Measurements from ENCODE around the gene NCKAP5.
A peak's percentile ranks its signal among the peaks of the same experiment; 100 is the strongest.

Gene NCKAP5

GRCh38 chr2:133574620-133575019, 6.4 kb upstream of the NCKAP5 start:
- FAIRE-seq (no peak), DNase-seq (ENCODE audit: low spot score) (no peak)

- FAIRE-seq, result no peak
These were observed 5.9 kb upstream of the NCKAP5 start for GRCh38 chr2:133574186-133574585.

GRCh38 chr2:133573491-133574162, 5.4 kb upstream of the NCKAP5 start:
- FAIRE-seq (no peak), DNase-seq (ENCODE audit: low spot score) (no peak)

More at GRCh38 chr2:133574186-133574585, 5.9 kb upstream of the NCKAP5 start:
- no peak for DNase-seq (ENCODE audit: low spot score)

GRCh38 chr2:133571249-133571648, 3.0 kb upstream of the NCKAP5 start:
- no peak for DNase-seq (ENCODE audit: low spot score)
- no peak for FAIRE-seq

- DNase-seq (ENCODE audit: low spot score) (no peak), FAIRE-seq (no peak)
These were observed 2.3 kb upstream of the NCKAP5 start for GRCh38 chr2:133570542-133570941.

GRCh38 chr2:133569286-133569830, 1.1 kb upstream of the NCKAP5 start:
- FAIRE-seq (no peak), DNase-seq (ENCODE audit: low spot score) (no peak)

GRCh38 chr2:133568598-133568997, 335 bp upstream of the NCKAP5 start:
- no peak for DNase-seq (ENCODE audit: low spot score)
- no peak for FAIRE-seq

GRCh38 chr2:133562558-133562957, 5.7 kb downstream of the NCKAP5 start:
- FAIRE-seq (no peak), DNase-seq (ENCODE audit: low spot score) (no peak)

- DNase-seq (ENCODE audit: low spot score), result peak; percentile 32
These were observed 7.0 kb downstream of the NCKAP5 start for GRCh38 chr2:133561045-133561852.

GRCh38 chr2:133557614-133558013, 10.6 kb downstream of the NCKAP5 start:
- FAIRE-seq (no peak), DNase-seq (ENCODE audit: low spot score) (no peak)

More at GRCh38 chr2:133561045-133561852, 7.0 kb downstream of the NCKAP5 start:
- no peak for FAIRE-seq

- DNase-seq (ENCODE audit: low spot score), result no peak
- no peak for FAIRE-seq
These were observed 14.3 kb downstream of the NCKAP5 start for GRCh38 chr2:133553838-133554408.

GRCh38 chr2:133553251-133553650, 15.0 kb downstream of the NCKAP5 start:
- DNase-seq (ENCODE audit: low spot score) (no peak), FAIRE-seq (no peak)

- DNase-seq (ENCODE audit: low spot score), result no peak
- FAIRE-seq, result no peak
These were observed 15.4 kb downstream of the NCKAP5 start for GRCh38 chr2:133552821-133553220.

GRCh38 chr2:133541797-133542196, 26.5 kb downstream of the NCKAP5 start:
- FAIRE-seq, result no peak
- DNase-seq (ENCODE audit: low spot score), result no peak

- no peak for FAIRE-seq
- no peak for DNase-seq (ENCODE audit: low spot score)
These were observed 26.9 kb downstream of the NCKAP5 start for GRCh38 chr2:133541376-133541775.

- FAIRE-seq (no peak), DNase-seq (ENCODE audit: low spot score) (peak; percentile 53)
These were observed 35.3 kb downstream of the NCKAP5 start for GRCh38 chr2:133532919-133533318.

- no peak for FAIRE-seq
- no peak for DNase-seq (ENCODE audit: low spot score)
These were observed 36.9 kb downstream of the NCKAP5 start for GRCh38 chr2:133531382-133531781.

- no peak for FAIRE-seq
- DNase-seq (ENCODE audit: low spot score), result no peak
These were observed 37.6 kb downstream of the NCKAP5 start for GRCh38 chr2:133530645-133531044.

GRCh38 chr2:133526530-133527300, 41.5 kb downstream of the NCKAP5 start:
- DNase-seq (ENCODE audit: low spot score), result no peak
- FAIRE-seq, result no peak

- FAIRE-seq, result no peak
- no peak for DNase-seq (ENCODE audit: low spot score)
These were observed 42.4 kb downstream of the NCKAP5 start for GRCh38 chr2:133525613-133526529.

Measured in urothelium cell line (cell line).